SK-N-MC (cell line): ENCODE measurements around the gene DOCK10.

Experiments used
- EZH2 ChIP-seq: fragments of 200-600 bp; sonication (generic); IDR thresholded peaks from one replicate; pipeline ENCODE4 v1.6.1; 2017; ENCODE audit warnings: antibody characterized with exemption
- POLR2AphosphoS5 ChIP-seq: IDR thresholded peaks from 2 replicates; pipeline ENCODE4 v1.6.1; 2012; ENCODE audit warnings: mild to moderate bottlenecking, low read depth, low read length, borderline replicate concordance

DNA sequence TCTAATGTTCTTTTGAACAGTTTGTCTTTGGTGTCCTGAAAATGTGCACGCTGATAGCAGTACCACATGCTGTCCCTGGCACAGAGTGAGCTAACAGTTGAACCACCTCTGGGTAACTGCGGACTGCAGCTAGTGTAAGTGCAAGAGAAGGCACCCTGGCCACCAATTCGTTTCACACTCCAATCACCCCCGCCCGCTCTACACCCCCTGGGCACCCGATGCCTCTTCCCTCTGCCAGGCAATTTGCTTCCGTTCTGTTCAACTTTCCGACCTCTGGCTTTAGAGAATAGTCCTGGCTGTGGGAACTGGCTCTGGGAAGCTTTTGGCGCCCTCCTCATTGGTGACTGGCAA is 1.4 kb downstream of the DOCK10 start:
- no peak for TF ChIP-seq EZH2
- TF ChIP-seq POLR2AphosphoS5, result no peak
